Stimulated activated CD8-positive, alpha-beta memory T cell treated with anti-CD3 and anti-CD28 coated beads, Interleukin-4, amount 100 ng/mL, for 48 hours (primary cell): ENCODE data around the gene PRELP.

Experiments
- DNase-seq: peaks from one replicate; pipeline ENCODE4 v3.0.0-alpha.2; 2020

Gene PRELP

GRCh38 chr1:203526572-203526971, 51.0 kb downstream of the PRELP start:
- DNase-seq = no peak

DNA sequence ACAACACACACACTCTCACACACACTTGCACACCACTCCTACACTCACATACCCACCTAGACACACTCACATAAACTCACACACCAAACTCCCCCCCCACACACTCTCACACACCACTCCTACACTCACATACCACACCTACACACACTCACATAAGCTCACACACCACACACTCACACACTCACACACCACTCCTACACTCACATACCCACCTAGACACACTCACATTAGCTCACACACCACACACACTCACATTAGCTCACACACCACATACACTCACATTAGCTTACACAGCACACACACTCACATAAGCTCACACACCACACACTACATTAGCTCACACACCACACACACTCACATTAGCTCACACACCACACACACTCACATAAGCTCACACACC, 51.4 kb downstream of the PRELP start:
- no peak for DNase-seq

DNA sequence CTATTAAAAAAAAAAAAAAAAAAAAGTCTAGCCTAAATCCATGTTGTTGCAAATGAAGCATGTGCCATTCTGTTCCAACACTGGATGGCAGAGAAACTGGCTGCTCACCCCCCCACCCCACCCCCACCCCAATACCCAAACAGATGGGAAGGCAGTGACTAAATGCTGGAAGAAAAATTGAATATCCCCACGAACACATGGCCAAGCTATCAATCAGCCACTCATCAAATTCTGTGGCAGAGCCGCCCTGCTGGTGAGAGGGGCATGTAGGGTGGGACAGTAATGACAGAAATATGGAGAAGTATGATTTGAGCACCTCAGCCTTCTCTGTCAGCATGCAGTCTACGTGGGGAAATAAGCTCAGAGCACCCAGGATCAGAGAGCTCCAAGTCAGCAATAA, 52.5 kb downstream of the PRELP start:
- no peak for DNase-seq

- no peak for DNase-seq
Observed at GRCh38 chr1:203528976-203529835, 53.6 kb downstream of the PRELP start.

GRCh38 chr1:203531063-203531462, 55.5 kb downstream of the PRELP start:
- DNase-seq = no peak

DNA sequence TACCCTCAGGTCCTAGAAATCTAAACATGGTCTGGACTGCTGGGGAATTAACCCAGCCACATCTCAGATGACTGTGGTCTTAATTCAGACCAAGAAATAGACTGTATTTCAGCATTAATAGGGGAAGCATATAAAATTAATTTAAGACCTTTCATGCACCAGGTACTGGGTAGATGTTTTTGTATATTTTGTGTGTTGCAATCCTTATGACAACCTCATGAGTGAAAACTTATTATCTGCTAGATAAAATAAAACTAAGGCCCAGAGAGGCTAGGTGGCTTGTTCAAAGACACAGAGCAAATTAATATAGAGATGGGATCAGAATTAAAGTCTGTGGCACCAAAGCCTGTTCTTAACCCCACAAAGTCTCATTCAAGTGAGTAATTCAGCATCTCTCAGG, 58.4 kb downstream of the PRELP start:
- no peak for DNase-seq

GRCh38 chr1:203534526-203534925, 58.9 kb downstream of the PRELP start:
- DNase-seq = no peak

GRCh38 chr1:203536575-203536974, 61.0 kb downstream of the PRELP start:
- no peak for DNase-seq

GRCh38 chr1:203536980-203537455, 61.4 kb downstream of the PRELP start:
- DNase-seq = no peak

GRCh38 chr1:203537806-203538464, 62.3 kb downstream of the PRELP start:
- DNase-seq = no peak

DNA sequence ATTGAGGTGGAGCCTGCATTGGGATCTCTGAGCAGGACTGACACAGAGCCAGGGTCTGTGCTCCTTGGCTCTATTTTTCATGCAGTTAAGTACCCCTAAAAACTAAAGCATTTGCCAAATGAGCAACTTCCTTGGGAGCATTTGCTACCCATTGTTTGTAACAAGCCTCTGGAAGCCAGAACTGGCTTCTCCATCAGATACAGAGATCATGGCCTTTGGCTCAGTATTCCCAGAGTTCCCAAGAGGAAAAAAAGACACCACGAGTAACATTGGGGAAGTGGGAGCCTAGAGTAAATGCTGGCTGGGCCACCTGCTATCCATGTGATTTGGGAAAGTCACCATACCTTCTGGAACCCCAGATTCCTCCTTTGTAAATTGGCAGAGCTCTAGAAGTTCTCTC, 63.1 kb downstream of the PRELP start:
- no peak for DNase-seq

DNA sequence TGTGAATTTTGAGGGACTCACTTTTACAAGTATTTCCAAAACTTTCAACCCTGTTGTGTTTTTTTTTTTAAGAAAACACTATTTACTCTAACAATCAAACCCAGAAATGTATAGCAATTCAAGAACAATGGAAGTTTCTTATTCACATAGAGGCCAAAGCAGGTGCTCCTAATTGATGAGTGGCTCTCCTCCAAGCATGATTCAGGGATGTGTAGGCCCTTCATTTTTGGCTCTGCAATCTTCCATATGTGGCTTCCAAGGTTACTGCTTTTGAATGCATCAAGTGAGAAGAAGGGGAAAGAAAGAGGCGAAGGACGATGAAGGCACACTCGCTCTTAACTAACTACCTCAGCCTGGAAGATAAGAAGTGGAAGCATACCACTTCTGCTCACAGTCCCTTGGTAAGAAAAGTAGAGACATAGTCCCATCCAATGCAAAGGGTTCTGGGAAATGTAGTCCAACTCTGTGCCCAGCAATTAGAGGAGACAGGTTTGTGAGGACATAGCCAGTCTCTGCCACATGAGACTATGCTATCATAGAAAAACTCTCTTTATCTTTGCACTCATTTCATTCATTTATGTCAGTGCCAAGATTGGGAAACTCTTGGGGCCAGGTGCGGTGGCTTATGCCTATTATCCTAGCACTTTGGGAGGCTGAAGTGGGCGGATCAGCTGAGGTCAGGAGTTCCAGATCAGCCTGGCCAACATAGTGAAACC, 64.4 kb downstream of the PRELP start:
- DNase-seq = no peak
